Neural cell (in vitro differentiated cells): ENCODE data around the gene PCBD1.

ENCODE experiments used
- CTCF ChIP-seq: fragments of 450-650 bp; IDR thresholded peaks from 2 replicates; pipeline ENCODE4 v1.5.1; 2014; ENCODE audit warnings: antibody characterized with exemption, mild to moderate bottlenecking, moderate library complexity; ENCODE audit not compliant: poor library complexity, severe bottlenecking
- EZH2 ChIP-seq: fragments of 200-600, 300-800 bp; shearing (Covaris generic), sonication (generic); IDR thresholded peaks from 2 replicates; pipeline ENCODE4 v1.6.1; 2014; ENCODE audit warnings: antibody characterized with exemption, low read length, borderline replicate concordance, mild to moderate bottlenecking; ENCODE audit not compliant: insufficient read depth, poor library complexity, severe bottlenecking

GRCh38 chr10:70887804-70888800, at the start of gene PCBD1:
- no peak for TF ChIP-seq EZH2
- no peak for TF ChIP-seq CTCF
